ENCODE measurements around the gene CUX1.
"Not testable (repeated sequence)": the region's sequence is repeated elsewhere in the genome, so short reads cannot be mapped to it uniquely, and the experiment has no call there.

The CUX1 gene

GRCh38 chr7:101983147-101983811 lies 165.9 kb downstream of the CUX1 start:
- no peak overlapping the region for H3K4me3 ChIP-seq (ENCODE audit: control insufficient read depth, low read depth, low read length)
- TF ChIP-seq CTCF (conservative IDR thresholded peaks at IDR 0.05; ENCODE audit: control insufficient read depth, insufficient read depth, low read depth, low read length), result no peak
- DNase-seq (ENCODE audit: low read depth), result no peak

- DNase-seq (ENCODE audit: low read depth), result no peak
- no peak for TF ChIP-seq CTCF (conservative IDR thresholded peaks at IDR 0.05; ENCODE audit: control insufficient read depth, insufficient read depth, low read depth, low read length)
- H3K4me3 ChIP-seq (ENCODE audit: control insufficient read depth, low read depth, low read length), result no peak overlapping the region
These were observed 166.9 kb downstream of the CUX1 start for GRCh38 chr7:101984133-101984879.

GRCh38 chr7:101985057-101985902 lies 167.9 kb downstream of the CUX1 start:
- no peak overlapping the region for H3K4me3 ChIP-seq (ENCODE audit: control insufficient read depth, low read depth, low read length)
- no peak for TF ChIP-seq CTCF (conservative IDR thresholded peaks at IDR 0.05; ENCODE audit: control insufficient read depth, insufficient read depth, low read depth, low read length)
- DNase-seq (ENCODE audit: low read depth), result no peak

GRCh38 chr7:101985903-101986734 lies 168.7 kb downstream of the CUX1 start:
- H3K4me3 ChIP-seq (ENCODE audit: control insufficient read depth, low read depth, low read length), result no peak overlapping the region
- no peak for TF ChIP-seq CTCF (conservative IDR thresholded peaks at IDR 0.05; ENCODE audit: control insufficient read depth, insufficient read depth, low read depth, low read length)
- no peak for DNase-seq (ENCODE audit: low read depth)

GRCh38 chr7:101987494-101987893 lies 170.1 kb downstream of the CUX1 start:
- H3K4me3 ChIP-seq (ENCODE audit: control insufficient read depth, low read depth, low read length), result no peak overlapping the region
- no peak for DNase-seq (ENCODE audit: low read depth)
- no peak for TF ChIP-seq CTCF (conservative IDR thresholded peaks at IDR 0.05; ENCODE audit: control insufficient read depth, insufficient read depth, low read depth, low read length)

- DNase-seq (ENCODE audit: low read depth); H3K4me3 ChIP-seq (ENCODE audit: control insufficient read depth, low read depth, low read length): not testable (repeated sequence)
These were observed 170.6 kb downstream of the CUX1 start for GRCh38 chr7:101988060-101988459.

Data from fibroblast of mammary gland (primary cell).